GM12878 (cell line): Measurements from ENCODE around the gene QPCT. TPM values are rescaled to one million over a fixed set of nuclear protein-coding genes. Genes with fewer than 3 reads are reported as not detected.

Experiments
- BHLHE40 ChIP-seq, 2 experiments: fragments of 450-650 bp in 1 of 2; IDR thresholded peaks; 2 replicates each; pipeline ENCODE4 v1.6.1; 2011 to 2017; ENCODE audit warnings: low read depth in 2 of 2, borderline replicate concordance in 1 of 2, improper control_type of control experiment in 1 of 2, low read length in 1 of 2, mild to moderate bottlenecking in 1 of 2
- BRCA1 ChIP-seq: IDR thresholded peaks from 2 replicates; pipeline ENCODE4 v1.6.1; 2011; ENCODE audit warnings: low read depth, low read length, improper control_type of control experiment
- CBX3 ChIP-seq: fragments of 200-600 bp; sonication (generic); IDR thresholded peaks from 2 replicates; pipeline ENCODE4 v1.6.1; 2016; ENCODE audit warnings: low read depth, borderline replicate concordance
- CHD1 ChIP-seq: IDR thresholded peaks from 2 replicates; pipeline ENCODE4 v1.6.1; 2012; ENCODE audit warnings: low read depth, low read length, improper control_type of control experiment
- EED ChIP-seq: sonication (generic); IDR thresholded peaks from 2 replicates; pipeline ENCODE4 v1.6.1; 2016; ENCODE audit warnings: antibody characterized with exemption, low read depth
- GATAD2B ChIP-seq: fragments of 450-650 bp; conservative IDR thresholded peaks from 2 replicates; pipeline ENCODE4 v1.6.1; 2017; ENCODE audit warnings: low read depth, mild to moderate bottlenecking, moderate library complexity
- HDAC6 ChIP-seq: fragments of 200-600 bp; sonication (generic); IDR thresholded peaks from one replicate; pipeline ENCODE4 v1.8.0; 2017; ENCODE audit warnings: antibody characterized with exemption; ENCODE audit not compliant: unreplicated experiment
- HDGF ChIP-seq: fragments of 450-650 bp; IDR thresholded peaks from 2 replicates; pipeline ENCODE4 v1.6.1; 2016; ENCODE audit warnings: antibody characterized with exemption
- IKZF2 ChIP-seq, 2 experiments: fragments of 450-650 bp; IDR thresholded peaks; 2 replicates each; pipeline ENCODE4 v1.6.1; 2017; ENCODE audit warnings: mild to moderate bottlenecking in 2 of 2, moderate library complexity in 2 of 2
- IRF4 ChIP-seq: IDR thresholded peaks from 2 replicates; pipeline ENCODE4 v1.6.1; 2011; ENCODE audit warnings: low read depth, low read length
- KDM1A ChIP-seq: fragments of 200-600 bp; sonication (generic); IDR thresholded peaks from 2 replicates; pipeline ENCODE4 v1.6.1; 2016; ENCODE audit warnings: borderline replicate concordance
- MTA2 ChIP-seq: fragments of 450-650 bp; IDR thresholded peaks from 2 replicates; pipeline ENCODE4 v1.6.1; 2016; ENCODE audit warnings: low read depth, mild to moderate bottlenecking, moderate library complexity
- MYB ChIP-seq: fragments of 150-350 bp; IDR thresholded peaks from 2 replicates; pipeline ENCODE4 v1.6.1; 2014; ENCODE audit warnings: mild to moderate bottlenecking, low read depth, low read length, borderline replicate concordance
- NR2C2 ChIP-seq: IDR thresholded peaks from 2 replicates; pipeline ENCODE4 v1.6.1; 2011; ENCODE audit warnings: borderline replicate concordance, low read depth; ENCODE audit not compliant: control insufficient read depth, insufficient read length
- NR2F1 ChIP-seq: fragments of 450-650 bp; conservative IDR thresholded peaks from 2 replicates; pipeline ENCODE4 v1.6.1; 2017; ENCODE audit warnings: mild to moderate bottlenecking
- POLR2AphosphoS5 ChIP-seq: IDR thresholded peaks from 2 replicates; pipeline ENCODE4 v1.6.1; 2011; ENCODE audit warnings: mild to moderate bottlenecking, low read length, inconsistent platforms
- RBBP5 ChIP-seq: fragments of 200-600 bp; sonication (generic); conservative IDR thresholded peaks from 2 replicates; pipeline ENCODE4 v1.6.1; 2016
- RELA ChIP-seq: fragments of 450-650 bp; IDR thresholded peaks from 2 replicates; pipeline ENCODE4 v1.8.0; 2014; ENCODE audit warnings: borderline replicate concordance; ENCODE audit not compliant: partially characterized antibody
- SKIL ChIP-seq: fragments of 450-650 bp; IDR thresholded peaks from 2 replicates; pipeline ENCODE4 v1.6.1; 2017; ENCODE audit warnings: mild to moderate bottlenecking, low read depth, inconsistent platforms; ENCODE audit not compliant: poor library complexity, severe bottlenecking
- SMARCA5 ChIP-seq: fragments of 450-650 bp; IDR thresholded peaks from 2 replicates; pipeline ENCODE4 v1.6.1; 2017; ENCODE audit warnings: mild to moderate bottlenecking
- SREBF2 ChIP-seq: IDR thresholded peaks from 2 replicates; pipeline ENCODE4 v1.6.1; 2012; ENCODE audit warnings: mild to moderate bottlenecking, low read length
- TAF1 ChIP-seq: IDR thresholded peaks from 2 replicates; pipeline ENCODE4 v1.6.1; 2011; ENCODE audit warnings: mild to moderate bottlenecking, low read depth, low read length, borderline replicate concordance
- WRNIP1 ChIP-seq: IDR thresholded peaks from 2 replicates; pipeline ENCODE4 v1.6.1; 2011; ENCODE audit warnings: low read depth, low read length, improper control_type of control experiment, borderline replicate concordance
- YY1 ChIP-seq: IDR thresholded peaks from 2 replicates; pipeline ENCODE4 v1.6.1; 2011; ENCODE audit warnings: low read depth, mild to moderate bottlenecking, low read length
- ZBTB4 ChIP-seq: fragments of 450-650 bp; formaldehyde crosslinking; IDR thresholded peaks from 2 replicates; pipeline ENCODE4 v1.4.0; 2022; ENCODE audit warnings: mild to moderate bottlenecking, moderate library complexity
- ZNF207 ChIP-seq: fragments of 450-650 bp; IDR thresholded peaks from 2 replicates; pipeline ENCODE4 v1.6.1; 2014; ENCODE audit warnings: antibody characterized with exemption, mild to moderate bottlenecking, borderline replicate concordance
- ZZZ3 ChIP-seq: IDR thresholded peaks from 2 replicates; pipeline ENCODE4 v1.6.1; 2011; ENCODE audit warnings: low read depth; ENCODE audit not compliant: control insufficient read depth, insufficient read length
- polyA plus RNA-seq, 11 experiments: library from polyadenylated mRNA; depleted of rRNA in 4 of 11; unstranded in 6 of 11; stranded (reverse) in 5 of 11; fragments of >200 nt; fragmentation: Nextera tagmentation in 4 of 11; fragmentation: Illumina TruSeq in 1 of 11; extraction: Ambion mirVana in 4 of 11; extraction: Trizol in 1 of 11; gene quantifications; 1 replicate in 1 of 11; 2 replicates in 10 of 11; pipeline versions ENCODE4 v1.2.1 to v1.2.3, GENCODE V29; 2011 to 2016; ENCODE audit warnings: inconsistent platforms in 2 of 11, missing spikeins in 2 of 11, low read depth in 1 of 11
- total RNA-seq, 4 experiments: library from RNA; depleted of rRNA in 3 of 4; stranded (reverse); fragments of >200 nt in 3 of 4; fragmentation: Illumina TruSeq in 1 of 4; extraction: Trizol in 1 of 4; gene quantifications; 2 replicates each; pipeline versions ENCODE4 v1.2.1 to v1.2.3, GENCODE V29; 2013 to 2021
- TF ChIP-seq, protein P1 (sequence below): IDR thresholded peaks from 2 replicates; pipeline ENCODE4 v1.6.1; 2011; ENCODE audit warnings: borderline replicate concordance, low read depth, mild to moderate bottlenecking, moderate library complexity, low read length; ENCODE audit not compliant: insufficient read depth, poor library complexity, severe bottlenecking

Gene QPCT
- total and polyA plus RNA-seq, 10 of the 15 experiments (the other 5 are each of a cell fraction or from before 2014, with no cell fraction given): 0.14 to 0.86 (median 0.18) TPM; not detected in 1

GRCh38 chr2:37365669-37366068, 21.2 kb downstream of the QPCT start (continued):
- TF ChIP-seq IRF4 (peak; percentile 65; the same call in 1 of the 2 replicates), KDM1A (no peak), RBBP5 (no peak), TAF1 (no peak), ZZZ3 (no peak), NR2C2 (no peak), MYB (no peak), GATAD2B (no peak), BRCA1 (no peak), CBX3 (no peak), CHD1 (no peak), ZBTB4 (CRISPR knock-in tag) (no peak), HDAC6 (no peak), SREBF2 (no peak), NR2F1 (peak; percentile 95), RELA (no peak), IKZF2 (IDR thresholded peaks at IDR 0.05) (peak in 1 of 2 experiments; percentile 28; a peak in 1 of 4 replicates), BHLHE40 (IDR thresholded peaks at IDR 0.05; ENCODE audit: borderline replicate concordance in 1 of 2, low read depth in 2 of 2, low read length in 1 of 2) (peak; percentile 48 to 62; a peak in 3 of 4 replicates), SMARCA5 (no peak), EED (no peak), YY1 (no peak), POLR2AphosphoS5 (no peak), SKIL (peak; percentile 52), HDGF (no peak), ZNF207 (no peak), MTA2 (no peak), WRNIP1 (no peak)
- TF ChIP-seq, protein P1, sequence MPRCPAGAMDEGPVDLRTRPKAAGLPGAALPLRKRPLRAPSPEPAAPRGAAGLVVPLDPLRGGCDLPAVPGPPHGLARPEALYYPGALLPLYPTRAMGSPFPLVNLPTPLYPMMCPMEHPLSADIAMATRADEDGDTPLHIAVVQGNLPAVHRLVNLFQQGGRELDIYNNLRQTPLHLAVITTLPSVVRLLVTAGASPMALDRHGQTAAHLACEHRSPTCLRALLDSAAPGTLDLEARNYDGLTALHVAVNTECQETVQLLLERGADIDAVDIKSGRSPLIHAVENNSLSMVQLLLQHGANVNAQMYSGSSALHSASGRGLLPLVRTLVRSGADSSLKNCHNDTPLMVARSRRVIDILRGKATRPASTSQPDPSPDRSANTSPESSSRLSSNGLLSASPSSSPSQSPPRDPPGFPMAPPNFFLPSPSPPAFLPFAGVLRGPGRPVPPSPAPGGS: no peak
